HCT116 (cell line): ENCODE results near the gene SEPTIN6. TPM values are rescaled to one million over a fixed set of nuclear protein-coding genes. Genes with fewer than 3 reads are reported as not detected.

Source experiments
- ATAC-seq: fragments of 200-7000 bp; cut with Tn5 transposase; 2 replicates; pipeline ENCODE4 v1.9.1; 2020; ENCODE audit warnings: mild to moderate bottlenecking, moderate library complexity
- BruUV-seq: library from RNA; stranded (reverse); fragments of 400-500 nt; replicated peaks from 2 replicates; lab custom pipeline; 2021; lab: Mats Ljungman, UMichigan
- CTCF ChIA-PET: fragments of 300-600 bp; sonication (Branson Sonifier 250); formaldehyde crosslinking; loops from one replicate; lab custom pipeline; 2021; ENCODE audit warnings: antibody characterized with exemption; lab: Charles Lee
- POLR2A ChIA-PET: fragments of 300-600, 350-600 bp; sonication (Branson Sonifier 250); formaldehyde crosslinking; loops from one replicate; lab custom pipeline; 2021; ENCODE audit warnings: antibody characterized with exemption; lab: Charles Lee
- RAD21 ChIA-PET, 2 experiments: fragments of 300-600 bp; sonication (Branson Sonifier 250); formaldehyde crosslinking; loops; one replicate each; lab custom pipeline; 2023; ENCODE audit warnings: low total read pairs in 2 of 2; ENCODE audit not compliant: uncharacterized antibody in 2 of 2, unreplicated experiment in 2 of 2, low non-redundant PET in 1 of 2; lab: Charles Lee
- DNase-seq: peaks from one replicate; pipeline ENCODE4 v3.0.0-alpha.2; 2010; ENCODE audit warnings: low read depth, low spot score
- H2AFZ ChIP-seq: fragments of 200-600 bp; shearing (Covaris generic), sonication (generic); 2 replicates; pipeline ENCODE4 v1.6.1; 2017; ENCODE audit warnings: low read depth, mixed run types, mixed read lengths, antibody characterized with exemption, low read length; ENCODE audit not compliant: poor library complexity, severe bottlenecking
- H3K27ac ChIP-seq: 2 replicates; pipeline ENCODE4 v1.5.1; 2012; ENCODE audit warnings: low read depth, low read length
- H3K27me3 ChIP-seq: fragments of 200-600 bp; sonication (generic); 2 replicates; pipeline ENCODE4 v1.6.1; 2016; ENCODE audit warnings: mixed run types, low read length, mixed read lengths; ENCODE audit not compliant: insufficient read depth
- H3K36me3 ChIP-seq, 2 experiments: fragments of 200-500 bp in 1 of 2; fragments of 200-600 bp in 1 of 2; sonication (Bioruptor generic) in 1 of 2; sonication (generic) in 1 of 2; 2 replicates each; pipeline versions ENCODE4 v1.5.1 to v1.6.1; 2014 to 2016; ENCODE audit warnings: low read length in 2 of 2, inconsistent platforms in 1 of 2, mixed read lengths in 1 of 2, mixed run types in 1 of 2; ENCODE audit not compliant: insufficient read depth in 2 of 2, control insufficient read depth in 1 of 2
- H3K4me1 ChIP-seq, 2 experiments: fragments of 200-600 bp in 1 of 2; sonication (generic) in 1 of 2; 2 replicates each; pipeline versions ENCODE4 v1.5.1 to v1.6.1; 2012 to 2017; ENCODE audit warnings: low read length in 2 of 2, inconsistent platforms in 1 of 2, mild to moderate bottlenecking in 1 of 2, mixed read lengths in 1 of 2, mixed run types in 1 of 2, moderate library complexity in 1 of 2; ENCODE audit not compliant: insufficient read depth in 2 of 2, control insufficient read depth in 1 of 2
- H3K4me2 ChIP-seq: fragments of 200-600 bp; sonication (generic); 2 replicates; pipeline ENCODE4 v1.6.1; 2017; ENCODE audit warnings: mixed run types, low read length, mixed read lengths
- H3K4me3 ChIP-seq, 2 experiments: fragments of 200-600 bp in 1 of 2; sonication (generic) in 1 of 2; replicated peaks in 1 of 2; 2 replicates each; pipeline ENCODE4 v1.5.1; 2011 to 2016; ENCODE audit warnings: low read length in 2 of 2, control low read depth in 1 of 2, low read depth in 1 of 2, mild to moderate bottlenecking in 1 of 2, mixed read lengths in 1 of 2, mixed run types in 1 of 2
- H3K79me2 ChIP-seq: fragments of 200-600 bp; sonication (generic); 2 replicates; pipeline ENCODE4 v1.6.1; 2017; ENCODE audit warnings: mild to moderate bottlenecking, mixed run types, low read length, moderate library complexity, mixed read lengths; ENCODE audit not compliant: insufficient read depth
- H3K9ac ChIP-seq: fragments of 200-600 bp; sonication (generic); 2 replicates; pipeline ENCODE4 v1.6.1; 2016; ENCODE audit warnings: low read length, mixed read lengths
- H3K9me2 ChIP-seq: fragments of 200-600 bp; sonication (generic), shearing (Covaris generic); 2 replicates; pipeline ENCODE4 v1.6.1; 2017; ENCODE audit warnings: mixed run types, mild to moderate bottlenecking, moderate library complexity; ENCODE audit not compliant: insufficient read depth
- H3K9me3 ChIP-seq, 2 experiments: fragments of 200-500 bp in 1 of 2; fragments of 200-600 bp in 1 of 2; sonication (Bioruptor generic) in 1 of 2; sonication (generic) in 1 of 2; 2 replicates each; pipeline ENCODE4 v1.6.1; 2014 to 2017; ENCODE audit warnings: low read length in 2 of 2, mixed read lengths in 2 of 2, inconsistent platforms in 1 of 2, low read depth in 1 of 2, mild to moderate bottlenecking in 1 of 2, mixed run types in 1 of 2, moderate library complexity in 1 of 2; ENCODE audit not compliant: control insufficient read depth in 1 of 2, insufficient read depth in 1 of 2
- H4K20me1 ChIP-seq: fragments of 200-600 bp; sonication (generic), shearing (Covaris generic); 2 replicates; pipeline ENCODE4 v1.6.1; 2017; ENCODE audit warnings: mixed run types, mild to moderate bottlenecking, moderate library complexity; ENCODE audit not compliant: insufficient read depth
- ATF3 ChIP-seq: IDR thresholded peaks from 2 replicates; pipeline ENCODE4 v1.6.1; 2012
- CBX3 ChIP-seq: IDR thresholded peaks from 2 replicates; pipeline ENCODE4 v1.6.1; 2012; ENCODE audit warnings: low read depth
- CEBPB ChIP-seq: IDR thresholded peaks from 2 replicates; pipeline ENCODE4 v1.6.1; 2012; ENCODE audit warnings: low read depth
- CTCF ChIP-seq, 3 experiments: fragments of 200-600 bp in 1 of 3; sonication (generic) in 1 of 3; IDR thresholded peaks in 2 of 3; conservative IDR thresholded peaks in 1 of 3; 2 replicates each; pipeline ENCODE4 v1.5.1; 2012 to 2017; ENCODE audit warnings: low read depth in 2 of 3, low read length in 2 of 3, antibody characterized with exemption in 1 of 3, borderline replicate concordance in 1 of 3, control low read depth in 1 of 3, mild to moderate bottlenecking in 1 of 3, mixed read lengths in 1 of 3, mixed run types in 1 of 3, moderate library complexity in 1 of 3; ENCODE audit not compliant: insufficient read depth in 1 of 3
- EGR1 ChIP-seq: IDR thresholded peaks from 2 replicates; pipeline ENCODE4 v1.6.1; 2012; ENCODE audit warnings: low read depth
- EZH2 ChIP-seq: fragments of 200-600 bp; sonication (generic); IDR thresholded peaks from 2 replicates; pipeline ENCODE4 v1.6.1; 2017; ENCODE audit warnings: antibody characterized with exemption, mixed run types
- EZH2phosphoT487 ChIP-seq: fragments of 200-600 bp; IDR thresholded peaks from 2 replicates; pipeline ENCODE4 v1.6.1; 2018; ENCODE audit warnings: antibody characterized with exemption, borderline replicate concordance
- FOSL1 ChIP-seq: IDR thresholded peaks from 2 replicates; pipeline ENCODE4 v1.6.1; 2012; ENCODE audit warnings: low read depth
- JUND ChIP-seq: IDR thresholded peaks from 2 replicates; pipeline ENCODE4 v1.6.1; 2012
- POLR2AphosphoS5 ChIP-seq: IDR thresholded peaks from 2 replicates; pipeline ENCODE4 v1.6.1; 2011; ENCODE audit warnings: mild to moderate bottlenecking, low read depth, low read length, moderate library complexity
- RAD21 ChIP-seq: IDR thresholded peaks from 2 replicates; pipeline ENCODE4 v1.6.1; 2012; ENCODE audit warnings: low read depth, mild to moderate bottlenecking
- REST ChIP-seq: IDR thresholded peaks from 2 replicates; pipeline ENCODE4 v1.6.1; 2012; ENCODE audit warnings: low read depth
- SIN3A ChIP-seq: IDR thresholded peaks from 2 replicates; pipeline ENCODE4 v1.6.1; 2012; ENCODE audit warnings: low read depth
- SP1 ChIP-seq: IDR thresholded peaks from 2 replicates; pipeline ENCODE4 v1.6.1; 2012; ENCODE audit warnings: low read depth
- SRF ChIP-seq: IDR thresholded peaks from 2 replicates; pipeline ENCODE4 v1.6.1; 2012; ENCODE audit warnings: low read depth
- TCF7L2 ChIP-seq: IDR thresholded peaks from 2 replicates; pipeline ENCODE4 v1.7.0; 2011; ENCODE audit warnings: borderline replicate concordance, inconsistent platforms; ENCODE audit not compliant: insufficient read depth, insufficient read length; ENCODE audit errors: extremely low read depth
- YY1 ChIP-seq: IDR thresholded peaks from 2 replicates; pipeline ENCODE4 v1.6.1; 2011; ENCODE audit warnings: low read length, low read depth, moderate library complexity, mild to moderate bottlenecking; ENCODE audit not compliant: insufficient replicate concordance; ENCODE audit errors: extremely low read depth
- ZBTB33 ChIP-seq: IDR thresholded peaks from 2 replicates; pipeline ENCODE4 v1.6.1; 2011; ENCODE audit warnings: mild to moderate bottlenecking, low read length, moderate library complexity; ENCODE audit not compliant: insufficient replicate concordance; ENCODE audit errors: extremely low read depth
- ZFX ChIP-seq: fragments of 450-650 bp; IDR thresholded peaks from 2 replicates; pipeline ENCODE4 v1.6.1; 2017
- intact Hi-C: fragments of 100-400 bp; cut with micrococcal nuclease; formaldehyde crosslinking; loops from 2 replicates; pipeline ENCODE4 v1.10.0; 2022
- total RNA-seq: library from RNA; stranded (reverse); gene quantifications from one replicate; pipeline ENCODE4 v1.2.1, GENCODE V29; 2021; ENCODE audit not compliant: unreplicated experiment

Gene SEPTIN6
- total RNA-seq, 1 experiment from 2014 or later, result 10.8 TPM

GRCh38 chrX:119688911-119689321 lies 4.1 kb downstream of the SEPTIN6 start:
- Histone ChIP-seq H3K4me2 (no peak overlapping the region), H3K4me3 (no peak overlapping the region), H3K4me1 (peaks cover 0 to 11% of the 10 kb centered on the region in 2 experiments; a peak in 2 of 4 replicates), H2AFZ (no peak overlapping the region), H4K20me1 (no peaks in the 10 kb centered on the region), H3K27ac (no peak overlapping the region), H3K27me3 (no peaks in the 10 kb centered on the region), H3K36me3 (no peaks in the 10 kb centered on the region), H3K79me2 (no peaks in the 10 kb centered on the region), H3K9me3 (no peaks in the 10 kb centered on the region), H3K9me2 (no peaks in the 10 kb centered on the region), H3K9ac (no peak overlapping the region)
- ChIA-PET RAD21 (no interaction called here), CTCF (no interaction called here), POLR2A (no interaction called here)
- no peak for TF ChIP-seq CTCF (IDR thresholded peaks at IDR 0.05 in 2 of 3, conservative IDR thresholded peaks at IDR 0.05 in 1 of 3; ENCODE audit: borderline replicate concordance in 1 of 3, insufficient read depth in 1 of 3, low read depth in 2 of 3, low read length in 2 of 3)
- no peak for TF ChIP-seq ZBTB33
- no peak for TF ChIP-seq RAD21
- no peak for TF ChIP-seq FOSL1
- no peak for TF ChIP-seq SRF
- no peak for TF ChIP-seq YY1
- TF ChIP-seq CEBPB, result no peak
- TF ChIP-seq POLR2AphosphoS5, result no peak
- no peak for TF ChIP-seq CBX3
- TF ChIP-seq EGR1, result no peak
- no peak for TF ChIP-seq ZFX
- TF ChIP-seq SIN3A, result no peak
- no peak for TF ChIP-seq ATF3
- TF ChIP-seq REST, result no peak
- TF ChIP-seq TCF7L2, result no peak
- TF ChIP-seq EZH2, result no peak
- TF ChIP-seq SP1, result no peak
- no peak for TF ChIP-seq JUND
- no peak for TF ChIP-seq EZH2phosphoT487
- DNase-seq, result no peak
- ATAC-seq, result no peak
- intact Hi-C loops, result no loop called here
- no TSS peak for BruUV-seq
